Aortic smooth muscle cell (primary cell): Measurements from ENCODE around the gene TIMELESS. TPM values are rescaled to one million over a fixed set of nuclear protein-coding genes. Genes with fewer than 3 reads are reported as not detected.

ENCODE experiments used
- total RNA-seq: library from RNA; depleted of rRNA; stranded (reverse); fragments of >200 nt; gene quantifications from 2 replicates; pipeline ENCODE4 v1.2.3, GENCODE V29; 2014

TIMELESS gene, protein sequence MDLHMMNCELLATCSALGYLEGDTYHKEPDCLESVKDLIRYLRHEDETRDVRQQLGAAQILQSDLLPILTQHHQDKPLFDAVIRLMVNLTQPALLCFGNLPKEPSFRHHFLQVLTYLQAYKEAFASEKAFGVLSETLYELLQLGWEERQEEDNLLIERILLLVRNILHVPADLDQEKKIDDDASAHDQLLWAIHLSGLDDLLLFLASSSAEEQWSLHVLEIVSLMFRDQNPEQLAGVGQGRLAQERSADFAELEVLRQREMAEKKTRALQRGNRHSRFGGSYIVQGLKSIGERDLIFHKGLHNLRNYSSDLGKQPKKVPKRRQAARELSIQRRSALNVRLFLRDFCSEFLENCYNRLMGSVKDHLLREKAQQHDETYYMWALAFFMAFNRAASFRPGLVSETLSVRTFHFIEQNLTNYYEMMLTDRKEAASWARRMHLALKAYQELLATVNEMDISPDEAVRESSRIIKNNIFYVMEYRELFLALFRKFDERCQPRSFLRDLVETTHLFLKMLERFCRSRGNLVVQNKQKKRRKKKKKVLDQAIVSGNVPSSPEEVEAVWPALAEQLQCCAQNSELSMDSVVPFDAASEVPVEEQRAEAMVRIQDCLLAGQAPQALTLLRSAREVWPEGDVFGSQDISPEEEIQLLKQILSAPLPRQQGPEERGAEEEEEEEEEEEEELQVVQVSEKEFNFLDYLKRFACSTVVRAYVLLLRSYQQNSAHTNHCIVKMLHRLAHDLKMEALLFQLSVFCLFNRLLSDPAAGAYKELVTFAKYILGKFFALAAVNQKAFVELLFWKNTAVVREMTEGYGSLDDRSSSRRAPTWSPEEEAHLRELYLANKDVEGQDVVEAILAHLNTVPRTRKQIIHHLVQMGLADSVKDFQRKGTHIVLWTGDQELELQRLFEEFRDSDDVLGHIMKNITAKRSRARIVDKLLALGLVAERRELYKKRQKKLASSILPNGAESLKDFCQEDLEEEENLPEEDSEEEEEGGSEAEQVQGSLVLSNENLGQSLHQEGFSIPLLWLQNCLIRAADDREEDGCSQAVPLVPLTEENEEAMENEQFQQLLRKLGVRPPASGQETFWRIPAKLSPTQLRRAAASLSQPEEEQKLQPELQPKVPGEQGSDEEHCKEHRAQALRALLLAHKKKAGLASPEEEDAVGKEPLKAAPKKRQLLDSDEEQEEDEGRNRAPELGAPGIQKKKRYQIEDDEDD
- 4.8 and 10.3 TPM in 2 replicates for total RNA-seq

DNA sequence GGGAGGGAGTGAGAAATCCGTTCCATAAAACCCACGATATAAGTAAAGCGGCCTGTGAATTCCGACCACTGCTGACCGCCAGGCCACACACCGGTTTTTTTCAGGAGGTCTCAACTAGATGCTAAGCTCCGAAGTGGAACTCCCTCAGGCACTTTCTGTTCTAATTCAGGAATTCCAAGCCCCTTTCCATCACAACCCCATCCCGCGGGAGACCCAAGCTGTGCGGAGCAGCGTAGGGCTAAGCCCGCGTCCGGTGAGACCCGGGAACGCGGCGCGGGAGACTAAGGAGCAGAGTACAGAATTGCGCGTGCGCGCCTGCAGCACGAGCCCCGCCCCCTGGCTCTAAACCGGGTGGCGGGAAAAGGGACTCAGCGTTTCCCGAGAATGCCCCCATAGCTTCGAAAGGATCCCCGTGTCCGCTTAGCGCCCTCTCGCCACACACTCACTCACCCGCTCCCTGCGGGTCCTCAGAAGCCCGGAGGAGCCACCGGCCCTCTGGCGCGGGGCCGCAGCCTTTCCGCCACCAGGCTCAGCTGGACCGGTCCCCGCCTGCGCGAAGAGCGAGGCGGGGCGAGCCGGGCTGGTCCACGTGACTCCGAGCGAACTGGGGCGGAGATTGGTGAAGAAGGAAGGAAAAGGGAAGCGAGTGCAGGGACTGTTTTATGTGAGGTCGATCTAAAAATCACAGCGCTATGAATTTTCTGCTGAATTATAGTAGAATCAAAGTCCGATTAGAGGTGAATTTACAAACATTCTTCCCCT is at the start of gene TIMELESS:
TIMELESS (minus strand) TSS at position 567 of the 762 bp plus-strand sequence. CDS start 15,256 bp downstream, outside the sequence.

DNA sequence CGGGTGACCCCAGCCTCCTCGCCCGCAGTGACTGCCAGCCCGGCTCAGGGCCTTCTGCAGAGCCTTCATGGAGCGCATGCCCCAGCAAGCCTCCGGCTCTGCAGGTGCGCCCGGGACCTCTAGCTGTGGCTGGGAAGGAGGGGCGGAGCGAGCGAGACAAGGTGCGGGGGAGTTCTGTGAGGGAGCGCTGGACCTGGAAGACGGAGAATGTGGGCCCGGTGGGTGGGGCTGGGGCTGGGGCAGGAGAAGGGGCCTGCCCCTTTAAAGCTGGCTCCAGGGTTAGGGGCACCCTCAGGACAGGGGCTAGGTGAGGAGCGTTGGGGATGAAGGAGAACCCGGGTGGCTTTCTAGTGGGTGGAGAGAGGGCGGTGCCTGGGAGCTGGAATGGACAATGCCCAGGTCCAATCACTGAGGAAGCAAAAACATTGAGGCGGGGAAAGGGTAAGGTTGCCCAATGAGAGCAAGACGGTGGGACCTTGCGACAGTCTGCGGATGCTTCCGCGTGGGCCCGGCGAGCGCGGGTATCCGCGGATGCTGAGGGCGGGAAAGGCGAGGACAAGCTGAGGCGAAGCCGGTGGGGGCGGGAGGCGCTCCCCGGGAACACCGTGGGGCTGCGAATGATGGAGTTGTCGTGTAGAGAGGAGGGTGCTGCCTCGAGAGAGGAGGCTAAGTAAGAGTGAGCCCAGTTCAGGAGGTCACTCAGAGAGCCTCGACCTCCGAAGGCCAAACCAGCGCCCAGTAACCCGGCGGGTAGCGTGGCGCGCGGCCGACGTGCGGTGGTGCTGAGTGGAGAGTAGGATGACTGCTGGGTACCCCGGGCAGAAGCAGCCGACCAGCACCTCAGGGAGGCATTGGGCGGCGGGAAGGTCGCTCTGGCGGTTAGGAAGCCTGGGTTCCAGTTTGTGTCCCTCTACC is 39.1 kb upstream of the TIMELESS start, which contains the start of gene GLS2:
GLS2 (minus strand) TSS at position 121 of the 915 bp plus-strand sequence; CDS start at position 78, 43 bp downstream.

GRCh38 chr12:56468216-56469006 is 19.2 kb upstream of the TIMELESS start, which contains the start of gene SPRYD4:
SPRYD4 (plus strand) TSS chr12:56468578; CDS start chr12:56468592, 14 bp downstream.

DNA sequence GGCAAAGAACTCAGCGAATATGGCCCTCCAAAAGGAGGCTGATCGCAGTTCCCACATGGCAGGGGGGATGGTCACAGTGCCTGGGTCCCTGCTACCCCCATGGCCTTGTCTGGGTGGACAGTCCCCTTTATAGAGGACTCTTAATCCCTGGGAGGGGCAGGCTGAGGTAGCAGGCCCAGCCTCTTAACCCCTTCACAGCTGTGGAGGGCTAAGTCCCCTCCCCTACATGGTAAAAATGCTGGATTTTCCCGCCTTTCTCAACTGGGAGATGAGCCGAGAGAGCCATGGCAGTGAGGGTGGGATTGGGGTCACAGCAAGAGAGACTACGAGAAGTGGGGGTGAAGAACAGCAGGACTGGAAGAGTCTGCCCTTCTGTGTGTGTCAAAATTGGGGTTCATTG is 5.3 kb upstream of the TIMELESS start, which contains the start of gene MIP:
MIP (minus strand) TSS at position 101 of the 400 bp plus-strand sequence; CDS start at position 57, 44 bp downstream.

Other genes starting within 250 kb of the TIMELESS start
- 109 and 127 TPM in 2 replicates for gene RNF41, start 227.5 kb downstream of the TIMELESS start, total RNA-seq
- gene NABP2, start 225.1 kb downstream of the TIMELESS start, total RNA-seq: 31.9 and 33.2 TPM in 2 replicates
- gene SLC39A5, start 219.4 kb downstream of the TIMELESS start, total RNA-seq: 0.25 TPM in 1 of 2 replicates, not detected in the other
- 16.8 and 18.5 TPM in 2 replicates for gene ANKRD52, start 191.0 kb downstream of the TIMELESS start, total RNA-seq
- 8.6 TPM in 2 replicates for gene COQ10A, start 182.5 kb downstream of the TIMELESS start, total RNA-seq
- gene CS, start 149.1 kb downstream of the TIMELESS start, total RNA-seq: 82.7 and 94.0 TPM in 2 replicates
- gene CNPY2, start 133.4 kb downstream of the TIMELESS start, total RNA-seq: 78.8 and 85.5 TPM in 2 replicates
- gene PAN2, start 115.4 kb downstream of the TIMELESS start, total RNA-seq: 16.9 and 21.1 TPM in 2 replicates
- gene IL23A, start 110.5 kb downstream of the TIMELESS start, total RNA-seq: 0.12 TPM in 1 of 2 replicates, not detected in the other
- gene STAT2, start 89.3 kb downstream of the TIMELESS start, total RNA-seq: 172 and 185 TPM in 2 replicates
- not detected in 2 replicates for gene APOF, start 86.6 kb downstream of the TIMELESS start, total RNA-seq
- not detected in 2 replicates for gene MIP, start 5.2 kb upstream of the TIMELESS start, total RNA-seq
- 1.6 TPM in 2 replicates for gene SPRYD4, start 19.2 kb upstream of the TIMELESS start, total RNA-seq
- gene GLS2, start 38.7 kb upstream of the TIMELESS start, total RNA-seq: 0.13 TPM in 1 of 2 replicates, not detected in the other
- gene RBMS2, start 72.4 kb upstream of the TIMELESS start, total RNA-seq: 11.5 and 19.6 TPM in 2 replicates
- 16.5 and 22.0 TPM in 2 replicates for gene BAZ2A, start 180.9 kb upstream of the TIMELESS start, total RNA-seq
- 616 and 653 TPM in 2 replicates for gene ATP5F1B, start 196.6 kb upstream of the TIMELESS start, total RNA-seq
- gene PTGES3, start 238.9 kb upstream of the TIMELESS start, total RNA-seq: 44.7 and 58.9 TPM in 2 replicates